ENCODE measurements around the gene TAGLN3.
"Not testable (repeated sequence)": the region's sequence is repeated elsewhere in the genome, so short reads cannot be mapped to it uniquely, and the experiment has no call there.

The TAGLN3 gene

GRCh38 chr3:112010636-112011035, 11.9 kb downstream of the TAGLN3 start:
- DNase-seq (ENCODE audit: low read depth), result no peak

- no peak for DNase-seq (ENCODE audit: low read depth)
Measured at GRCh38 chr3:112011376-112011940, 12.7 kb downstream of the TAGLN3 start.

DNA sequence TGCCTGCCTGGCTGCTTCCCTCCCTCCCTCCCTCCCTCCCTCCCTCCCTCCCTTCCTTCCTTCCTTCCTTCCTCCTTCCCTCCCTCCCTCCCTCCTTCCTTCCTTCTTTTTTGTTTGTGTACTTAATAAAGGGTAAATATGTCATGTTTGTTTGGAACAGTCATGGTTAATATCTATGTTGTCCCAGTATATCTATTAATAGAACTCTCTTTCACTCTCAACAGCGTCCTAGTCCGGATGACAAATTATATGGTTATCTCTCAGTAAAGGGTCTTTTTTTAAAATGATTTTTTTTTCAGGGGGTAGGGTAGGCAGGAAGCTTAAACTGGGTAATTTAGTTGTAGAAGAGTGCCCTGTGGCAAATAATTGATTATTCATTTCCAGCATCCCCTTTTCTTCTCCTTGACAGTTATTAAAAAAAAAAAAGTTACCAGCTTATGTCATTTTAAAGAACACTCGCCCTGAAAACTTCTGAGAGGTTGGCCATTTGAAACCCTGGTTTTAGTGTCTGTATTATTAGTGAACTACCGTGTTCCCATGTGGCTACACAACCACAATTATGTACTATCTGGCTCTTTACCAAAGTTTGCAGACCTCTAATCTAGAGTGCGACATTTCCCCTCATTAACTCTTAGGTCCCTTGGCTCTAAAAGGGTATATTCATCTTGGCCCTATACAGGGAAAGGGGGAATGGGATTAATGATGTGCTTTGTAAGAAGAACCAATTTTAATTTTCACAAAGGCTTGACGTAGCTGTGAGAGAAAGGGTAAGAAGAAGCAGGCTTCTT, 13.7 kb downstream of the TAGLN3 start:
- DNase-seq (ENCODE audit: low read depth), result no peak

DNA sequence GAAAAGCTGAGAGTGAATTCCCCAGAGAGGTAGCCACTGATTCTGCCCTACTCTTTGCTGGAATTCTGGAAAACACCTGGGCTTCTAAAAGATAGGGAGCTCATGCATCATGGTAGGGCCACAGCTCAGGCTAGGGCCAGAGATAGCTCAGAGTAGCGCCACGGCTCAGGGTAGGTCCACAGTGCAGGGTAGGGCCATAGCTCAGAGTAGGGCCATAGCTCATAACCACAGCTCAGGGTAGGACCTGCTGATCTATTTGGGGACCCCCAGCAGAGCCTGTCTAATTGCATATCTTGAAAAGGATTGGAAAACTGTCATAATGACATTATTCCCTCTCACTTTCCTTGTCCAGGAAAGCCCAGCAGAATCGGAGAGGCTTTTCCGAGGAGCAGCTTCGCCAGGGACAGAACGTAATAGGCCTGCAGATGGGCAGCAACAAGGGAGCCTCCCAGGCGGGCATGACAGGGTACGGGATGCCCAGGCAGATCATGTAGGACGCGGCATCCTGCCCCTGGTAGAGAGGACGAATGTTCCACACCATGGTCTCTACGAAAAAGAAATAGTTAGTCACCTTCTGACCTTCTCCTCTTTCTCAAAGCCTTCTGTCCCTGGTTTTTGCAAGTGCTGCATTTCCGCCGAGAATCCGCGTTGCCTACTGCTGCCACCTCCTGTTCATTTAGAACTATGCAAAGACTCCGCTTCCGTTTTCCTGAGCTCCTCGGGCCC, 14.5 kb downstream of the TAGLN3 start:
- peak; percentile 48 for DNase-seq (ENCODE audit: low read depth)

- DNase-seq (ENCODE audit: low read depth), result no peak
Measured at GRCh38 chr3:112013784-112014143, 15.0 kb downstream of the TAGLN3 start.

- no peak for DNase-seq (ENCODE audit: low read depth)
Measured at GRCh38 chr3:112017091-112017490, 18.4 kb downstream of the TAGLN3 start.

- DNase-seq (ENCODE audit: low read depth), result no peak
Measured at GRCh38 chr3:112018712-112019111, 20.0 kb downstream of the TAGLN3 start.

- DNase-seq (ENCODE audit: low read depth), result no peak
Measured at GRCh38 chr3:112019716-112020115, 21.0 kb downstream of the TAGLN3 start.

GRCh38 chr3:112020674-112021085, 22.0 kb downstream of the TAGLN3 start:
- no peak for DNase-seq (ENCODE audit: low read depth)

- DNase-seq (ENCODE audit: low read depth), result no peak
Measured at GRCh38 chr3:112027142-112027541, 28.4 kb downstream of the TAGLN3 start.

DNA sequence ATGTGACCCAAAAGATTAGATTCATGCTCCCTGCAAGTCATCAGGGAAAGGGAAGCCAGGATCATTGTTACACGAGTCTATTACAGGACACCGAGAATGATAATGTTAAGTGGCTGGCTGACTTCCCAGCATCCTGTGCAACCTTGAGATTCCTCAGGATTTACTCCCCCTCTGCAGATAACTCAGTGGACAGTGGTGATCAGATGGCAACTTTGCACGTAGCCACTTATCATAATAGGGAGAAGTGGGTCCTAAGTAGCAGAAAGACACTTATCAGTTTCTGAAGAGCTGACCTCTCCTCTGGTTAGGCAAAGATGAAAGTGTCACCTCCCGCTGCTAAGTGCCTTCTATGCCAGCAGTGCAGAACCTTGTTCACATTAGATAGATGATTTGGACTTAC, 29.1 kb downstream of the TAGLN3 start:
- DNase-seq (ENCODE audit: low read depth), result no peak

DNA sequence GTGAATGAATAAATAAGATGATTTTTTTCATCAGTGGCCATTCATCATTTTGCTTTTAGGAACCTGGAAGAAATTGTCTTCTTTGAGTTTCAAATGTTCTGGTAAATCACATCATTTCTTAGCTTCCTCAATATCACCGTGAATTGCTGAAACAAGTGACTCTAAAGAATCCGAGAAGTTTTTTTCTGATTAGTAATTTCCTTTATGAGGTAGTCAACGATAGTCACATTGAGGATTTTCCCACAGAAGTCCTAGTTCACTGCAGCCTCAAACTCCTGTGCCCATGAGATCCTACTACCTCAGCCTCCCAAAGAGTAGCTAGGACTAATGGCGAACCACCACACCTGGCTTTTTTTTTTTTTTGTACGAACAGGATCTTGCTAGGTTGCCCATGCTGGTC, 32.2 kb downstream of the TAGLN3 start:
- DNase-seq (ENCODE audit: low read depth), result no peak

- no peak for DNase-seq (ENCODE audit: low read depth)
Measured at GRCh38 chr3:112032098-112032731, 33.5 kb downstream of the TAGLN3 start.

GRCh38 chr3:112034436-112034835, 35.7 kb downstream of the TAGLN3 start, which contains the start of gene TMPRSS7:
Gene TMPRSS7 (plus strand): TSS chr3:112034736. CDS start chr3:112034846, 110 bp downstream.
- no peak for DNase-seq (ENCODE audit: low read depth)

DNA sequence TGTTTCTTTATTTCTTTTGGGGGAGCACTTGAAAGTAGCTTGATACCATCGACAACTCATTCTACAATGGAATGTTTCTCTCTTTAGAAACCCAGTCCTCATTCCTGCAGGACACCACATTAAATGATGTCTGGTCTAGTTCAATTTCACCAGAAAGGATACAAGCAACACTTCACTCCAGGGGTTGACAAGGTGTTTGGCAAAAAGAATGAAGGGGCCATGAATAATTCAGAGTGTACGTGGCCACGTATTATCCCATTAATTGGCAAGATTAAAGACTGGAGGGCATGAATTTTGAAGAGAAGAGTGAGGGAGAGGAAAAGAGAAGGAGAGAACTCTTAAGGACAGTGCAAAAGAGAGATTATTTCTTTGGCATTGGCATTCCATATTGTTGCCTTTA, 36.5 kb downstream of the TAGLN3 start:
- DNase-seq (ENCODE audit: low read depth), result no peak

DNA sequence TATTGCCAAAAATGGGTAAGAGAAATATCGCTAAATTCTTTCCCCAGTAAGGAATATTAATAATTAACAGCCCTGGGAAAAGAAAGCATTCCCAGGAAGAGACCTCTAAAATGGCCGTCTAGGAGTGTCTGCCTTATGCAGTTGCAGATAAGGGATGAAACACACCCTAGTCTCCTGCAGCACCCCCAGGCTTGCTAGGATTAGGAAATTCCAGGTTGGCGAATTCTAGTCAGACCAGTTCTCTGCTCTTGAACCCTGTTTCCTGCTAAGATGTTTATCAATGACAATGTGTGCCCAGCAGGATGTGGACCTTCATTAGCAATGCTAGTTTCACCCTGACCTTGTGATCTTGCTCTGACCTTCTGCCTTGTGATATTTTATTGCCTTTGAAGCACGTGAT, 38.5 kb downstream of the TAGLN3 start:
- DNase-seq (ENCODE audit: low read depth), result not testable (repeated sequence)

- DNase-seq (ENCODE audit: low read depth), result no peak
Measured at GRCh38 chr3:112038863-112039262, 40.1 kb downstream of the TAGLN3 start.

DNA sequence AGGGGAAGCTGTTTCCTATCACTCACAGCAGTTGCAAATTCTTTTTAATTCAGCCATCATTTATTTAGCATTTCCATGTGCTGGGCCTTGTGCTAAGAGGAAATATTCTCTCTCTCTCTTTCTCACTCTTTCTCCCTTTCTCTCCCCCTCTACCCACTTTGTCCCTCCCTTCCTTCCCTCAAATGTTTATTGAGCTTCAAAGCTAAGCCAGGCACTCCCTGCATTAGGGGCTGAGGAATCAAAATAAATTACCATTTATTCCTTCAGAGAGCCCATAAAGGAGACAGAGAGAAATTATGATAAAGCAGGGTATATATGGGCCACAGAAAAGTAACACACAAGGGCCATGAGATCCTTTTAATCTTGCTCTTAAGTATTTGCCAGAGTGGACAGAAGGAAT, 42.6 kb downstream of the TAGLN3 start:
- no peak for DNase-seq (ENCODE audit: low read depth)

- DNase-seq (ENCODE audit: low read depth), result no peak
Measured at GRCh38 chr3:112042842-112043280, 44.1 kb downstream of the TAGLN3 start.

DNA sequence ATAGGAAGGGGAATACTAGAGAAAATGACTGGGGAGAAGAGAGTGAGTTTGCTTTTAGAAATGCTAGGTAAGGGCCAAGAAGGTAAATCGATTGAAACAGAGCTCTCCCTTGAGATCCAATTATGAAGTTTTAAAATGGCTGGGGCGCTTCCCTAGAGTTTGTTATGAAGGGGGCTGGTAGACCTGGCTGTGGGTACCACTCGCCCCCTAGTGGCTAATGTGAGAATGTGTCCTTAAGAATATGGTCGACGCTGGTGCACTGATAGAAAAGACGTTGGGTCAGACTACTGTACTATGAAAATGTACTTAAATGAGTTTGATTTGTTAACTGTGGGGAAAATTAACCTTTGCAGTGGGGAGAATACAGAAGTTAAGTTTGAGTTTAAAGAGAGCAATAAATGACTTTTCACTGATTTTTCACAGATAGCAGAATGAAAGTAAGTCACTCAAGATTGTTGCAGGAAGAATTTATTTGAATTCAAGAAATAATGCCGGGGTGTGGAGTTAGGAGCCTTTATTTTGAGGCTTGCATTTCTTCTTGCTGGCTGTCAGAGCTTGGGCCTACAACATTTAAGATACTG, 45.0 kb downstream of the TAGLN3 start:
- DNase-seq (ENCODE audit: low read depth), result peak; percentile 31

DNA sequence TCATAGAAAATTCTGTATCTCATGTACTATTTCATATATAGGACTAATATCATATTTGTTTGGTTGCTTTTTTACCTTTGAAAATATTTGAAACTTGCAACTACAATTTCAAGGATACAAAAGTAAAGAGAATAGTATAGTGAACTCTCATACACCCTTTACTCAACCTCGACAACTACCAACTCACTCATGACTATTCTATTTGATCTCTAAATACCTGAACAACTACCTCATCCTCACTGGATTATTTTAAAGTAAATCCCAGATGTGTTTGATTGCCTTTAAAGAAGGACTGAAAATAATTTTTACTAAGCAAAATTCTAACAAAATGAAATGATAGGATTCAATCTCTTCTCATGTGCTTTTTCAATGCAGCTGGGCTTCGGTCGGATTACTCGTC, 47.9 kb downstream of the TAGLN3 start:
- no peak for DNase-seq (ENCODE audit: low read depth)

GRCh38 chr3:112047264-112047663, 48.5 kb downstream of the TAGLN3 start:
- DNase-seq (ENCODE audit: low read depth), result no peak
